Stimulated activated CD8-positive, alpha-beta memory T cell treated with anti-CD3 and anti-CD28 coated beads, Interleukin-15, amount 100 ng/mL, for 24 hours (primary cell): ENCODE data around the gene PHRF1.

ENCODE experiments used
- DNase-seq: peaks from one replicate; pipeline ENCODE4 v3.0.0-alpha.2; 2020; ENCODE audit warnings: low read depth

The PHRF1 gene

GRCh38 chr11:616320-617198 lies 40.3 kb downstream of the PHRF1 start:
- DNase-seq, result no peak

- DNase-seq, result no peak
Observed at GRCh38 chr11:617199-617911, 41.1 kb downstream of the PHRF1 start.

- no peak for DNase-seq
Observed at GRCh38 chr11:617912-618682, 41.8 kb downstream of the PHRF1 start.

- no peak for DNase-seq
Observed at GRCh38 chr11:618856-619627, 42.8 kb downstream of the PHRF1 start.

GRCh38 chr11:619628-620050 lies 43.4 kb downstream of the PHRF1 start:
- DNase-seq, result no peak

- no peak for DNase-seq
Observed at GRCh38 chr11:620201-620600, 43.9 kb downstream of the PHRF1 start.

GRCh38 chr11:620935-621814 lies 44.9 kb downstream of the PHRF1 start:
- no peak for DNase-seq

GRCh38 chr11:621838-622237 lies 45.6 kb downstream of the PHRF1 start:
- DNase-seq, result no peak

- no peak for DNase-seq
Observed at GRCh38 chr11:623349-623869, 47.1 kb downstream of the PHRF1 start.

GRCh38 chr11:623999-624704 lies 47.9 kb downstream of the PHRF1 start:
- no peak for DNase-seq

- DNase-seq, result no peak
Observed at GRCh38 chr11:624705-625635, 48.7 kb downstream of the PHRF1 start, which contains the start of gene CDHR5. CDHR5 (minus strand) TSS chr11:624955; CDS start chr11:624902, 53 bp downstream.

GRCh38 chr11:625636-626268 lies 49.5 kb downstream of the PHRF1 start:
- no peak for DNase-seq

- no peak for DNase-seq
Observed at GRCh38 chr11:626475-627307, 50.4 kb downstream of the PHRF1 start, which contains the start of gene SCT. SCT (minus strand) TSS chr11:627181; CDS start chr11:627143, 38 bp downstream.

GRCh38 chr11:627308-627576 lies 51.0 kb downstream of the PHRF1 start:
- DNase-seq, result no peak

GRCh38 chr11:628056-628455 lies 51.8 kb downstream of the PHRF1 start:
- DNase-seq, result no peak

- no peak for DNase-seq
Observed at GRCh38 chr11:629237-629583, 52.9 kb downstream of the PHRF1 start.

- DNase-seq, result no peak
Observed at GRCh38 chr11:630871-631270, 54.6 kb downstream of the PHRF1 start.
